UCSD-AML1 (cell line): ENCODE data around the gene CWC22.
"Not testable (repeated sequence)": the region's sequence is repeated elsewhere in the genome, so short reads cannot be mapped to it uniquely, and the experiment has no call there.

Experiments used
- DNase-seq: peaks from one replicate; lab custom pipeline; 2025; ENCODE audit not compliant: unreplicated experiment; lab: John Stamatoyannopoulos, UW

Gene CWC22

GRCh38 chr2:180006781-180007579 is at the start of gene CWC22:
Gene CWC22, minus strand, starts transcription at chr2:180007297. Its CDS starts 13,956 bp downstream, at chr2:179993341.
- peak; percentile 79 for DNase-seq

GRCh38 chr2:180056367-180057118 is 49.4 kb upstream of the CWC22 start:
- no peak for DNase-seq

- DNase-seq = not testable (repeated sequence)
These were observed 47.5 kb upstream of the CWC22 start for GRCh38 chr2:180054576-180054975.

GRCh38 chr2:180050246-180050645 is 43.1 kb upstream of the CWC22 start:
- no peak for DNase-seq

GRCh38 chr2:180048251-180048650 is 41.2 kb upstream of the CWC22 start:
- no peak for DNase-seq

GRCh38 chr2:180046776-180047175 is 39.7 kb upstream of the CWC22 start:
- DNase-seq = no peak

- no peak for DNase-seq
These were observed 39.1 kb upstream of the CWC22 start for GRCh38 chr2:180046202-180046601.

GRCh38 chr2:180040146-180040925 is 33.2 kb upstream of the CWC22 start:
- DNase-seq = no peak

- no peak for DNase-seq
These were observed 31.9 kb upstream of the CWC22 start for GRCh38 chr2:180038997-180039396.

GRCh38 chr2:180033993-180034894 is 27.1 kb upstream of the CWC22 start:
- no peak for DNase-seq

- no peak for DNase-seq
These were observed 22.5 kb upstream of the CWC22 start for GRCh38 chr2:180029575-180029974.

- no peak for DNase-seq
These were observed 14.8 kb upstream of the CWC22 start for GRCh38 chr2:180021850-180022249.

GRCh38 chr2:180017784-180018183 is 10.7 kb upstream of the CWC22 start:
- DNase-seq = no peak

GRCh38 chr2:180016937-180017336 is 9.8 kb upstream of the CWC22 start:
- no peak for DNase-seq

- DNase-seq = no peak
These were observed 9.0 kb upstream of the CWC22 start for GRCh38 chr2:180015951-180016709.

GRCh38 chr2:180012523-180012922 is 5.4 kb upstream of the CWC22 start:
- no peak for DNase-seq

- peak; percentile 8 for DNase-seq
These were observed 3.6 kb upstream of the CWC22 start for GRCh38 chr2:180010701-180011100.

GRCh38 chr2:180006231-180006630 is 866 bp downstream of the CWC22 start:
- no peak for DNase-seq

GRCh38 chr2:180005465-180005864 is 1.6 kb downstream of the CWC22 start:
- not testable (repeated sequence) for DNase-seq

GRCh38 chr2:180004731-180005130 is 2.4 kb downstream of the CWC22 start:
- no peak for DNase-seq
